ENCODE measurements around the gene EMB.
A peak's percentile ranks its signal among the peaks of the same experiment; 100 is the strongest.
"Not testable (repeated sequence)": the region's sequence is repeated elsewhere in the genome, so short reads cannot be mapped to it uniquely, and the experiment has no call there.

EMB gene, protein sequence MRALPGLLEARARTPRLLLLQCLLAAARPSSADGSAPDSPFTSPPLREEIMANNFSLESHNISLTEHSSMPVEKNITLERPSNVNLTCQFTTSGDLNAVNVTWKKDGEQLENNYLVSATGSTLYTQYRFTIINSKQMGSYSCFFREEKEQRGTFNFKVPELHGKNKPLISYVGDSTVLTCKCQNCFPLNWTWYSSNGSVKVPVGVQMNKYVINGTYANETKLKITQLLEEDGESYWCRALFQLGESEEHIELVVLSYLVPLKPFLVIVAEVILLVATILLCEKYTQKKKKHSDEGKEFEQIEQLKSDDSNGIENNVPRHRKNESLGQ

DNA sequence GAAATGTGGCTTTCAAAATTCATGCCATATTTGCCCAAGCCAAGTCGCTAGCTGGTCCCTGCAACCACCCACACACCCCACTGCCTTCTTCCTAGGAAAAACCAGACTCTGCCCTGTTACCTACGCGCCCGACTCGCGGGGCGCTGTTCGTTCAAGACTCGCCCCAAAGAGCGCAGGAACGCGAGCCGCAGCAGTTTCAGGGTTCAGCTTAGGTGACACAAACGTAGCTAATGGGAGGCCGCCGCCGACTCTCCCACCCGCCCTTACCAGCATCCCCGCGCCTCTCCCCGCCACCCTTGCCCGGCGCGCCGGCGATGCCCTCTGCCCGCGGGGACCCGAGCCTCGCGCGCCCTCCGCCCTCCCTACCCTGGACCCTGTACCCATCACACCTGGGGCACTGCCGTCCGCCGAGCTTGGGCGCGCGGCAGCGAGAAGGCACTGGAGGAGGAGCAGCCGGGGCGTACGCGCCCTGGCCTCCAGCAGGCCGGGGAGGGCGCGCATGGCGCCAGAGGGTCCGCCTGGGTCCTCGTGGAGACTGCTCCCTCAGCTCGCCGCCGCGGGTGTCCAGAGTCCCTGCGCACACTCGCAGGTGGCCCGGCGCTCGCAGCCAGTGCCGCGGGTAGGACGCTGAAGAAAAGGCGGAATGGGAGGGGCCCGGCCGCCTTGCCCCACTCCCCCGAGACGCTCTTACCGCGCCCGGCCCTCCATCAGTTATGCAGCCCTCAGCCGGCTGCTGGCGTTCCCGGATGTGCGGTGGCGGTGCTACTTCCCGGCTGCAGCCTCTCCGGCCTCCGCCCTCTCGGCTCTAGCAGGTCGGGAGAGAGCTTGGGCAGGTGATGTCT is at the start of gene EMB:
EMB (minus strand) TSS at position 638 of the 842 bp plus-strand sequence; CDS start at position 501, 137 bp downstream.
- peak; percentile 1 for DNase-seq (ENCODE audit: low read depth)
- TF ChIP-seq, protein P1, sequence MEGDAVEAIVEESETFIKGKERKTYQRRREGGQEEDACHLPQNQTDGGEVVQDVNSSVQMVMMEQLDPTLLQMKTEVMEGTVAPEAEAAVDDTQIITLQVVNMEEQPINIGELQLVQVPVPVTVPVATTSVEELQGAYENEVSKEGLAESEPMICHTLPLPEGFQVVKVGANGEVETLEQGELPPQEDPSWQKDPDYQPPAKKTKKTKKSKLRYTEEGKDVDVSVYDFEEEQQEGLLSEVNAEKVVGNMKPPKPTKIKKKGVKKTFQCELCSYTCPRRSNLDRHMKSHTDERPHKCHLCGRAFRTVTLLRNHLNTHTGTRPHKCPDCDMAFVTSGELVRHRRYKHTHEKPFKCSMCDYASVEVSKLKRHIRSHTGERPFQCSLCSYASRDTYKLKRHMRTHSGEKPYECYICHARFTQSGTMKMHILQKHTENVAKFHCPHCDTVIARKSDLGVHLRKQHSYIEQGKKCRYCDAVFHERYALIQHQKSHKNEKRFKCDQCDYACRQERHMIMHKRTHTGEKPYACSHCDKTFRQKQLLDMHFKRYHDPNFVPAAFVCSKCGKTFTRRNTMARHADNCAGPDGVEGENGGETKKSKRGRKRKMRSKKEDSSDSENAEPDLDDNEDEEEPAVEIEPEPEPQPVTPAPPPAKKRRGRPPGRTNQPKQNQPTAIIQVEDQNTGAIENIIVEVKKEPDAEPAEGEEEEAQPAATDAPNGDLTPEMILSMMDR (IDR thresholded peaks at IDR 0.05; ENCODE audit: low read length, missing control alignments): no peak
- peak within 1 kb of the TSS; percentile 14 for H3K4me3 ChIP-seq (replicated peaks; ENCODE audit: low read depth, low read length)

- not testable (repeated sequence) for H3K4me3 ChIP-seq (replicated peaks; ENCODE audit: low read depth, low read length); DNase-seq (ENCODE audit: low read depth)
Observed at GRCh38 chr5:50489491-50489890, 48.4 kb upstream of the EMB start.

GRCh38 chr5:50478790-50479189 is 37.7 kb upstream of the EMB start:
- H3K4me3 ChIP-seq (replicated peaks; ENCODE audit: low read depth, low read length); DNase-seq (ENCODE audit: low read depth): not testable (repeated sequence)

DNA sequence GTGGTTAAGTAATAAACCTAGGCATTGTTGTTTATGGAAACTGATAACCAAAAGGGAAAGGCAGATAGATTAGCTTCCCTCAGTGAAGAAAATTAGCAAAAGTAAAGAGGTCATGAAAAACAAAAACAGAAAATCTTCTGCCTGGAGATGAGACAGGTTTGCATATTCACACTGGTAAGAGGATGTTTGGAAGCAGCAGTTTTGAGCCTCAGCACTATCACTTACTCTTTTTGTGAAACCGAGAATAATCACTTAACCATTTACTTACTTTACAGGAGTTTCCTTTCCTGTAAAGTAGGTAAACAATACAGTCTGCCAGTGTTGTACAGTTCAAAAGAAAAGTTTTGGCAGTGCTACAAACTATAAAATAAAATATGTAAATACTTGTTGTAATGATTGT is 35.5 kb upstream of the EMB start:
- TF ChIP-seq, protein P1 (IDR thresholded peaks at IDR 0.05; ENCODE audit: low read length, missing control alignments): no peak
- DNase-seq (ENCODE audit: low read depth): no peak
- no peak overlapping the region for H3K4me3 ChIP-seq (replicated peaks; ENCODE audit: low read depth, low read length)

DNA sequence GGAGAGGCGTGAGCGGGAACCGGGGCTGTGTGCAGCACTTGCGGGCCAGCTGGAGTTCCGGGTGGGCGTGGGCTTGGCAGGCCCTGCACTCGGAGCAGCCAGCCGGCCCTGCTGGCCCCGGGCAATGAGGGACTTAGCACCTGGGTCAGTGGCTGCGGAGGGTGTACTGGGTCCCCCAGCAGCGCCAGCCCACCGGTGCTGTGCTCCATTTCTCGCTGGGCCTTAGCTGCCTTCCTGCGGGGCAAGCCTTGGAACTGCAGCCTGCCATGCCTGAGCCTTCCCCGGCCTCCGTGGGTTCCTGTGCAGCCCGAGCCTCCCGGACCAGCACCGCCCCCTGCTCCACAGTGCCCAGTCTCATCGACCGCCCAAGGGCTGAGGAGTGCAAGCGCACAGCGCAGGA is 23.9 kb upstream of the EMB start:
- DNase-seq (ENCODE audit: low read depth): not testable (repeated sequence)

DNA sequence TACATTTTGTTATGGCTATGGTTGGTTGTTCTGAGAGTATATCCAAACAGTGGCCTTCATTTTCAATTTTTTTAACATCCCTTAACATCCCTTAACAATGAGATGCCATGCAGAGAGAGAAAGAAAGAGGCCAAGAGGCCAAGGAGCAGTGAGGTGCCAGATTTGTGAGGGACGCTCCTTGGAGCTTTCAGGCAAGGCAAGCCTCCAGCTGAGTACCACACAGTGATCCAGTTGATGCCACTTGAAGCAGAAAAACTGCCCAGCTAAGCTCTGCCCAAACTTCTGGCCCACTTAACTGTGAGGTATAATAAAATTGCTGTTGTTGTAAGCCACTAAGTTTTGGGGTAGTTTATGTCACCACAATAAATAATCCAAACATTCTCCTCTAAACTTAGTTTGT is 22.6 kb upstream of the EMB start:
- no peak for DNase-seq (ENCODE audit: low read depth)
- H3K4me3 ChIP-seq (replicated peaks; ENCODE audit: low read depth, low read length): no peak overlapping the region
- TF ChIP-seq, protein P1 (IDR thresholded peaks at IDR 0.05; ENCODE audit: low read length, missing control alignments): no peak

More for the DNA sequence above, 23.9 kb upstream of the EMB start:
- not testable (repeated sequence) for H3K4me3 ChIP-seq (replicated peaks; ENCODE audit: low read depth, low read length)

- H3K4me3 ChIP-seq (replicated peaks; ENCODE audit: low read depth, low read length): no peak overlapping the region
- TF ChIP-seq, protein P1 (IDR thresholded peaks at IDR 0.05; ENCODE audit: low read length, missing control alignments): no peak
- DNase-seq (ENCODE audit: low read depth): no peak
Observed at GRCh38 chr5:50463047-50463446, 22.0 kb upstream of the EMB start.

- not testable (repeated sequence) for DNase-seq (ENCODE audit: low read depth); H3K4me3 ChIP-seq (replicated peaks; ENCODE audit: low read depth, low read length)
Observed at GRCh38 chr5:50462579-50462978, 21.5 kb upstream of the EMB start.

DNA sequence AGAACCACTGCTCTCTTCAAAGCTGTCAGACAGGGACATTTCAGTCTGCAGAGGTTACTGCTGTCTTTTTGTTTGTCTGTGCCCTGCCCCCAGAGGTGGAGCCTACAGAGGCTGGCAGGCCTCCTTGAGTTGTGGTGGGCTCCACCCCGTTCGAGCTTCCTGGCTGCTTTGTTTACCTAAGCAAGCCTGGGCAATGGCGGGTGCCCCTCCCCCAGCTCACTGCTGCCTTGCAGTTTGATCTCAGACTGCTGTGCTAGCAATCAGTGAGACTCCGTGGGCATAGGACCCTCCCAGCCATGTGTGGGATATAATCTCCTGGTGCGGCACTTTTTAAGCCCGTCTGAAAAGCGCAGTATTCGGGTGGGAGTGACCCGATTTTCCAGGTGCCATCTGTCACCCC is 17.3 kb upstream of the EMB start:
- DNase-seq (ENCODE audit: low read depth); H3K4me3 ChIP-seq (replicated peaks; ENCODE audit: low read depth, low read length): not testable (repeated sequence)

GRCh38 chr5:50449241-50449640 is 8.2 kb upstream of the EMB start:
- not testable (repeated sequence) for DNase-seq (ENCODE audit: low read depth)

More at GRCh38 chr5:50449241-50449640, 8.2 kb upstream of the EMB start:
- not testable (repeated sequence) for H3K4me3 ChIP-seq (replicated peaks; ENCODE audit: low read depth, low read length)

All from fibroblast of pulmonary artery (primary cell).